ENCODE results near the gene PCDHB2.
"Not testable (repeated sequence)": the region's sequence is repeated elsewhere in the genome, so short reads cannot be mapped to it uniquely, and the experiment has no call there.

Gene PCDHB2

DNA sequence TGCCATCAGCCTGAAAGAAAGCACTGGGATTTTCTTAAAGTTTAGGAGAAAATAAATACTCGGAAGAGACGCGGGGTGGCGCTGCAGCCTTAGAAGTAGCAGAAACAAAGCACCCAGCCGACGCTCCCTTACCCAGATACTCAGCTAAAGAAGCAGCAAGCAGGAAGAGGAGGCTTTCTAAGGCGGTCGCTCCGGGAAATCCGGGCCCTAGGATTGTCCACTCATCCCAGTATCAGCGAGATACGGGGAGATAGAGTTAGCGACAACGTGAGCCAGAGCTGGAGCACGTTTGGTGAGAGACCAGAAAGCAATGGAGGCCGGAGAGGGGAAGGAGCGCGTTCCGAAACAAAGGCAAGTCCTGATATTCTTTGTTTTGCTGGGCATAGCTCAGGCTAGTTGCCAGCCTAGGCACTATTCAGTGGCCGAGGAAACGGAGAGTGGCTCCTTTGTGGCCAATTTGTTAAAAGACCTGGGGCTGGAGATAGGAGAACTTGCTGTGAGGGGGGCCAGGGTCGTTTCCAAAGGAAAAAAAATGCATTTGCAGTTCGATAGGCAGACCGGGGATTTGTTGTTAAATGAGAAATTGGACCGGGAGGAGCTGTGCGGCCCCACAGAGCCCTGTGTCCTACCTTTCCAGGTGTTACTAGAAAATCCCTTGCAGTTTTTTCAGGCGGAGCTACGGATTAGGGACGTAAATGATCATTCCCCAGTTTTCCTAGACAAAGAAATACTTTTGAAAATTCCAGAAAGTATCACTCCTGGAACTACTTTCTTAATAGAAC is at the start of gene PCDHB2:
PCDHB2 (plus strand) TSS at position 135 of the 782 bp plus-strand sequence; CDS start at position 311, 176 bp downstream.
- no peak for TF ChIP-seq JUND (IDR thresholded peaks at IDR 0.05; ENCODE audit: low read depth)
- in situ Hi-C loops (cut with HindIII; ENCODE audit: low pct_unique_long_range_greater_than_20kb, low sequenced_read_pairs): no loop called here
- DNase-seq (ENCODE audit: low read depth in 1 of 2, low spot score in 1 of 2): peak; percentile 61 to 92

- peak; percentile 10 to 54 for DNase-seq (ENCODE audit: low read depth in 1 of 2, low spot score in 1 of 2)
- in situ Hi-C loops (cut with HindIII; ENCODE audit: low pct_unique_long_range_greater_than_20kb, low sequenced_read_pairs): no loop called here
- TF ChIP-seq JUND (IDR thresholded peaks at IDR 0.05; ENCODE audit: low read depth): no peak
Measured at GRCh38 chr5:141050622-141051520, 43.5 kb upstream of the PCDHB2 start, which contains the start of gene PCDHB1. Gene PCDHB1, plus strand, starts transcription at chr5:141051374. Its CDS starts 97 bp downstream, at chr5:141051471.

DNA sequence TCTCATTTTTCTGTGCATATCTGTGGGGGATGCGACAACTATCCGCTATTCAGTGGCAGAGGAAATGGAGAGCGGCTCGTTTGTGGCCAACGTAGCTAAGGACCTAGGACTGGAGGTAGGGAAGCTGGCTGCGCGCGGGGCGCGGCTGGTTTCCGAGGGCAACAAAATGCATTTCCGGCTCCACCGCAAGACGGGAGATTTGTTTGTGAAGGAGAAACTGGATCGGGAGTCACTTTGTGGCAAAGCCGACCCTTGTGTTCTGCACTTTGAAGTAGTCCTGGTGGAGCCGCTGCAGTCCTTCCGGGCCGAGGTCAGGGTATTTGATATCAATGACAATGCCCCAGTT is 42.9 kb upstream of the PCDHB2 start:
- in situ Hi-C loops (cut with HindIII; ENCODE audit: low pct_unique_long_range_greater_than_20kb, low sequenced_read_pairs): no loop called here
- TF ChIP-seq JUND (IDR thresholded peaks at IDR 0.05; ENCODE audit: low read depth): no peak
- no peak for DNase-seq (ENCODE audit: low read depth in 1 of 2, low spot score in 1 of 2)

DNA sequence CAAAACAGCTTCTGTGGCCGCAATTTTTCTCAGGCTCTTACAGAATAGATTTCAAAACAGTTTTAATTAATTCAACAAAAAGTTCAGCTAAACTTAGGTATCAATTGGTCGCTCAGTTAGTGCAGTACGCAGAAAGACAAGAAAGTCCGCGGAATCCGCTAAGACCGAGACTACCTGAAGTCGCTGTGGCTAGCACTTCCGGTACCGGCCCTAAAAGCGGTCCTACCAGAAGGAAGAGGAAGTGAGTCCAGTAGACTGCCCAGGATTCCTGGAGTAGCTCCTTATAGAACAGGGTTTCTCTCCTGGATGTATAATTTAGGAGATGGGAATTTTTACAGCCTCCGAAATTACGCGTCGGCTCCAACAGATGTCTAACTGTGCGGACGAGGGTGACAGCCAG is 16.6 kb upstream of the PCDHB2 start:
- no peak for DNase-seq (ENCODE audit: low read depth in 1 of 2, low spot score in 1 of 2)
- no peak for TF ChIP-seq JUND (IDR thresholded peaks at IDR 0.05; ENCODE audit: low read depth)
- in situ Hi-C loops (cut with HindIII; ENCODE audit: low pct_unique_long_range_greater_than_20kb, low sequenced_read_pairs): no loop called here

- in situ Hi-C loops (cut with HindIII; ENCODE audit: low pct_unique_long_range_greater_than_20kb, low sequenced_read_pairs): no loop called here
- no peak for TF ChIP-seq JUND (IDR thresholded peaks at IDR 0.05; ENCODE audit: low read depth)
- no peak for DNase-seq (ENCODE audit: low read depth in 1 of 2, low spot score in 1 of 2)
Measured at GRCh38 chr5:141082228-141082627, 12.2 kb upstream of the PCDHB2 start.

- in situ Hi-C loops (cut with HindIII; ENCODE audit: low pct_unique_long_range_greater_than_20kb, low sequenced_read_pairs): no loop called here
- peak; percentile 44 to 90 for DNase-seq (ENCODE audit: low read depth in 1 of 2, low spot score in 1 of 2)
- TF ChIP-seq JUND (IDR thresholded peaks at IDR 0.05; ENCODE audit: low read depth): no peak
Measured at GRCh38 chr5:141084487-141084989, 9.9 kb upstream of the PCDHB2 start.

GRCh38 chr5:141095263-141095641 is 837 bp downstream of the PCDHB2 start:
- no peak for DNase-seq (ENCODE audit: low read depth in 1 of 2, low spot score in 1 of 2)
- TF ChIP-seq JUND (IDR thresholded peaks at IDR 0.05; ENCODE audit: low read depth): no peak
- in situ Hi-C loops (cut with HindIII; ENCODE audit: low pct_unique_long_range_greater_than_20kb, low sequenced_read_pairs): no loop called here

DNA sequence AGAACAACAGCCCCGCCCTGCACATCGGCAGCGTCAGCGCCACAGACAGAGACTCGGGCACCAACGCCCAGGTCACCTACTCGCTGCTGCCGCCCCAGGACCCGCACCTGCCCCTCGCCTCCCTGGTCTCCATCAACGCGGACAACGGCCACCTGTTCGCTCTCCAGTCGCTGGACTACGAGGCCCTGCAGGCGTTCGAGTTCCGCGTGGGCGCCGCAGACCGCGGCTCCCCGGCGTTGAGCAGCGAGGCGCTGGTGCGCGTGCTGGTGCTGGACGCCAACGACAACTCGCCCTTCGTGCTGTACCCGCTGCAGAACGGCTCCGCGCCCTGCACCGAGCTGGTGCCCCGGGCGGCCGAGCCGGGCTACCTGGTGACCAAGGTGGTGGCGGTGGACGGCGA is 1.8 kb downstream of the PCDHB2 start:
- in situ Hi-C loops (cut with HindIII; ENCODE audit: low pct_unique_long_range_greater_than_20kb, low sequenced_read_pairs); DNase-seq (ENCODE audit: low read depth in 1 of 2, low spot score in 1 of 2): not testable (repeated sequence)

- DNase-seq (ENCODE audit: low read depth in 1 of 2, low spot score in 1 of 2); in situ Hi-C loops (cut with HindIII; ENCODE audit: low pct_unique_long_range_greater_than_20kb, low sequenced_read_pairs): not testable (repeated sequence)
Measured at GRCh38 chr5:141096586-141096985, 2.2 kb downstream of the PCDHB2 start.

DNA sequence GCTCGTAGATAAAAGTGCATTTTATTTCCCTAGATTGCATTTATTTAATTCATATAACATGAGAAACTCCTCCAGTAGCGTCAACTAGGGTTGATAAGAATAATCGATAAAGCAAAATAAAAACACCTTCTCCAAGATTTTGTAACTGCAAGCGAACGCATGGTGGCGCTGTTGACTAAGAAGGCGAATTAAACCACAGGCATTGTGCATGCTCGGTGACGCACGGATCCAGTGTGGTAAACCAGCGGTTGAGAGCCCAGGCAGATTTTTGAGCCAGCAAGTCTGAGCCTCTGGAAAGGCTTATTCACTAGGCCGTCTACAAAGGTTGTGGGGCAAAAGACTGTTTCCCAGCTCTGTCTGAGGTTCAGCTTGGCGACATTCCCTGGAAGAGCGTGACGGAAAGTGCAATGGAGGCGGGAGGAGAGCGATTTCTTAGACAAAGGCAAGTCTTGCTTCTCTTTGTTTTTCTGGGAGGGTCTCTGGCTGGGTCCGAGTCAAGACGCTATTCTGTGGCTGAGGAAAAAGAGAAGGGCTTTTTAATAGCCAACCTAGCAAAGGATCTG is 5.9 kb downstream of the PCDHB2 start, which contains the start of gene PCDHB3:
PCDHB3 (plus strand) TSS at position 231 of the 563 bp plus-strand sequence; CDS start at position 408, 177 bp downstream.
- no peak for TF ChIP-seq JUND (IDR thresholded peaks at IDR 0.05; ENCODE audit: low read depth)
- peak in 1 of 2 experiments; percentile 79 for DNase-seq (ENCODE audit: low read depth in 1 of 2, low spot score in 1 of 2)
- in situ Hi-C loops (cut with HindIII; ENCODE audit: low pct_unique_long_range_greater_than_20kb, low sequenced_read_pairs): no loop called here

DNA sequence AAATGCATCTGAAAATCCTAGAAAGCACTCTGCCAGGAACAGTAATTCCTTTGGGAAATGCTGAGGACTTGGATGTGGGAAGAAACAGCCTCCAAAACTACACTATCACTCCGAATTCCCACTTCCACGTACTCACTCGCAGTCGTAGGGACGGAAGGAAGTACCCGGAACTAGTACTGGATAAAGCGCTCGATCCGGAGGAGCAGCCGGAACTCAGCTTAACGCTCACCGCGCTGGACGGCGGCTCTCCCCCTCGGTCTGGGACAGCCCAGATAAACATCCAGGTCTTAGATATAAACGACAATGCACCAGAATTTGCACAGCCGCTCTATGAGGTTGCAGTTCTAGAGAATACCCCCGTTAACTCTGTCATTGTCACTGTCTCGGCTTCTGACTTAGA is 6.6 kb downstream of the PCDHB2 start:
- no peak for TF ChIP-seq JUND (IDR thresholded peaks at IDR 0.05; ENCODE audit: low read depth)
- in situ Hi-C loops (cut with HindIII; ENCODE audit: low pct_unique_long_range_greater_than_20kb, low sequenced_read_pairs): no loop called here
- no peak for DNase-seq (ENCODE audit: low read depth in 1 of 2, low spot score in 1 of 2)

DNA sequence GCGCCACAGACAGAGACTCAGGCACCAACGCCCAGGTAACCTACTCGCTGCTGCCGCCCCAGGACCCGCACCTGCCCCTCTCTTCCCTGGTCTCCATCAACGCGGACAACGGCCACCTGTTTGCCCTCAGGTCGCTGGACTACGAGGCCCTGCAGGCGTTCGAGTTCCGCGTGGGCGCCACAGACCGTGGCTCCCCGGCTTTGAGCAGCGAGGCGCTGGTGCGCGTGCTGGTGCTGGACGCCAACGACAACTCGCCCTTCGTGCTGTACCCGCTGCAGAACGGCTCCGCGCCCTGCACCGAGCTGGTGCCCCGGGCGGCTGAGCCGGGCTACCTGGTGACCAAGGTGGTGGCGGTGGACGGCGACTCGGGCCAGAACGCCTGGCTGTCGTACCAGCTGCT is 7.7 kb downstream of the PCDHB2 start:
- DNase-seq (ENCODE audit: low read depth in 1 of 2, low spot score in 1 of 2); in situ Hi-C loops (cut with HindIII; ENCODE audit: low pct_unique_long_range_greater_than_20kb, low sequenced_read_pairs): not testable (repeated sequence)

DNA sequence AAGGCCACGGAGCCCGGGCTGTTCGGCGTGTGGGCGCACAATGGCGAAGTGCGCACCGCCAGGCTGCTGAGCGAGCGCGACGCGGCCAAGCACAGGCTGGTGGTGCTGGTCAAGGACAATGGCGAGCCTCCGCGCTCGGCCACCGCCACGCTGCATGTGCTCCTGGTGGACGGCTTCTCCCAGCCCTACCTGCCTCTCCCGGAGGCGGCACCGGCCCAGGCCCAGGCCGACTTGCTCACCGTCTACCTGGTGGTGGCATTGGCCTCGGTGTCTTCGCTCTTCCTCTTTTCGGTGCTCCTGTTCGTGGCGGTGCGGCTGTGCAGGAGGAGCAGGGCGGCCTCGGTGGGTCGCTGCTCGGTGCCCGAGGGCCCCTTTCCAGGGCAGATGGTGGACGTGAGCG is 8.1 kb downstream of the PCDHB2 start:
- in situ Hi-C loops (cut with HindIII; ENCODE audit: low pct_unique_long_range_greater_than_20kb, low sequenced_read_pairs): not testable (repeated sequence)

More for the DNA sequence above, 8.1 kb downstream of the PCDHB2 start:
- not testable (repeated sequence) for DNase-seq (ENCODE audit: low read depth in 1 of 2, low spot score in 1 of 2)

Measured in T47D (cell line).